Measurements from ENCODE around the gene POLD4.

Gene POLD4

GRCh38 chr11:67382276-67383136, 29.2 kb upstream of the POLD4 start:
- TF ChIP-seq ZFX (IDR thresholded peaks at IDR 0.05) (no peak), CTCF (conservative IDR thresholded peaks at IDR 0.05) (peak; percentile 99)
- H3K27ac ChIP-seq: no peak overlapping the region

- H3K27ac ChIP-seq: no peak overlapping the region
- TF ChIP-seq CTCF (conservative IDR thresholded peaks at IDR 0.05) (no peak), ZFX (IDR thresholded peaks at IDR 0.05) (no peak)
Observed at GRCh38 chr11:67381244-67381972, 28.1 kb upstream of the POLD4 start.

GRCh38 chr11:67379061-67380058, 26.0 kb upstream of the POLD4 start:
- no peak overlapping the region for H3K27ac ChIP-seq
- TF ChIP-seq ZFX (IDR thresholded peaks at IDR 0.05) (no peak), CTCF (conservative IDR thresholded peaks at IDR 0.05) (no peak)

- TF ChIP-seq CTCF (conservative IDR thresholded peaks at IDR 0.05): no peak
- TF ChIP-seq ZFX (IDR thresholded peaks at IDR 0.05): no peak
Observed at GRCh38 chr11:67378544-67378943, 25.2 kb upstream of the POLD4 start.

GRCh38 chr11:67376873-67377808, 23.8 kb upstream of the POLD4 start:
- no peak overlapping the region for H3K27ac ChIP-seq
- TF ChIP-seq ZFX (IDR thresholded peaks at IDR 0.05): no peak
- no peak for TF ChIP-seq CTCF (conservative IDR thresholded peaks at IDR 0.05)

More at GRCh38 chr11:67378544-67378943, 25.2 kb upstream of the POLD4 start:
- H3K27ac ChIP-seq: no peak overlapping the region

All from C4-2B (cell line).